ENCODE results near the gene DLGAP5.

The DLGAP5 gene

GRCh38 chr14:55233591-55233990 lies 42.2 kb upstream of the DLGAP5 start:
- no peaks in the 10 kb centered on the region for H3K79me2 ChIP-seq (ENCODE audit: low read length)
- no peak overlapping the region for H3K9ac ChIP-seq (ENCODE audit: low read length)
- H3K36me3 ChIP-seq (replicated peaks; ENCODE audit: low read depth, low read length): no peaks in the 10 kb centered on the region
- H3K27ac ChIP-seq (ENCODE audit: low read length): no peak overlapping the region
- no peaks in the 10 kb centered on the region for H3K9me3 ChIP-seq (ENCODE audit: insufficient read depth, low read length)
- H4K20me1 ChIP-seq (ENCODE audit: insufficient read depth, low read length): no peaks in the 10 kb centered on the region
- H3K4me2 ChIP-seq (ENCODE audit: low read length): no peak overlapping the region
- no peak for TF ChIP-seq EZH2phosphoT487 (IDR thresholded peaks at IDR 0.05; ENCODE audit: low read depth)
- TF ChIP-seq, protein P1, sequence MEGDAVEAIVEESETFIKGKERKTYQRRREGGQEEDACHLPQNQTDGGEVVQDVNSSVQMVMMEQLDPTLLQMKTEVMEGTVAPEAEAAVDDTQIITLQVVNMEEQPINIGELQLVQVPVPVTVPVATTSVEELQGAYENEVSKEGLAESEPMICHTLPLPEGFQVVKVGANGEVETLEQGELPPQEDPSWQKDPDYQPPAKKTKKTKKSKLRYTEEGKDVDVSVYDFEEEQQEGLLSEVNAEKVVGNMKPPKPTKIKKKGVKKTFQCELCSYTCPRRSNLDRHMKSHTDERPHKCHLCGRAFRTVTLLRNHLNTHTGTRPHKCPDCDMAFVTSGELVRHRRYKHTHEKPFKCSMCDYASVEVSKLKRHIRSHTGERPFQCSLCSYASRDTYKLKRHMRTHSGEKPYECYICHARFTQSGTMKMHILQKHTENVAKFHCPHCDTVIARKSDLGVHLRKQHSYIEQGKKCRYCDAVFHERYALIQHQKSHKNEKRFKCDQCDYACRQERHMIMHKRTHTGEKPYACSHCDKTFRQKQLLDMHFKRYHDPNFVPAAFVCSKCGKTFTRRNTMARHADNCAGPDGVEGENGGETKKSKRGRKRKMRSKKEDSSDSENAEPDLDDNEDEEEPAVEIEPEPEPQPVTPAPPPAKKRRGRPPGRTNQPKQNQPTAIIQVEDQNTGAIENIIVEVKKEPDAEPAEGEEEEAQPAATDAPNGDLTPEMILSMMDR (IDR thresholded peaks at IDR 0.05; ENCODE audit: low read depth, low read length): no peak
- no peak overlapping the region for H3K4me3 ChIP-seq (ENCODE audit: low read length)
- H3K27me3 ChIP-seq (ENCODE audit: low read depth, low read length): peaks cover 20% of the 10 kb centered on the region; the same call in 1 of the 2 replicates
- no peaks in the 10 kb centered on the region for H3K4me1 ChIP-seq (ENCODE audit: low read length)
- H2AFZ ChIP-seq (ENCODE audit: low read depth, low read length): no peak overlapping the region

DNA sequence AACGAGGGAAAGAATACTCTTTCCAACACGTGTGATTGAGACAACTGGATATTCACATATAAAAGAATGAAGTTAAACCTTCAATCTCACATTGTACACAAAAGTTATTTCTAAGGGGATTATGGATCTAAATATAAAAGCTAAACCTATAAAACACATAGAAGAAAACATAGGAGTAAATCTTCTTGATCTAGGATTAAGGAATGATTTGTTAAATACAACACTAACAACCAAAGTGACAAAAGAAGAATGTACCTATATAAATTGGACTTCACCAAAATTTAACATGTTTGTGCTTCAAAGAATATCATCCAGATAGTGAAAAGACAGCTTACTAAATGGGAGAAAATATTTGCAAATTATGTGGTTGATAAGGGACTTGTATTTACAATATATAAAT lies 36.9 kb upstream of the DLGAP5 start:
- no peak overlapping the region for H3K27ac ChIP-seq (ENCODE audit: low read length)
- TF ChIP-seq EZH2phosphoT487 (IDR thresholded peaks at IDR 0.05; ENCODE audit: low read depth): no peak
- TF ChIP-seq, protein P1 (IDR thresholded peaks at IDR 0.05; ENCODE audit: low read depth, low read length): no peak
- H3K79me2 ChIP-seq (ENCODE audit: low read length): no peaks in the 10 kb centered on the region
- no peak overlapping the region for H3K4me3 ChIP-seq (ENCODE audit: low read length)
- no peaks in the 10 kb centered on the region for H3K36me3 ChIP-seq (replicated peaks; ENCODE audit: low read depth, low read length)
- H3K4me1 ChIP-seq (ENCODE audit: low read length): no peaks in the 10 kb centered on the region
- H3K4me2 ChIP-seq (ENCODE audit: low read length): no peak overlapping the region
- H3K27me3 ChIP-seq (ENCODE audit: low read depth, low read length): 0 out of 2 replicates have a peak, but pooled peaks cover 10% of the 10 kb centered on the region
- no peak overlapping the region for H2AFZ ChIP-seq (ENCODE audit: low read depth, low read length)
- H3K9ac ChIP-seq (ENCODE audit: low read length): no peak overlapping the region
- H4K20me1 ChIP-seq (ENCODE audit: insufficient read depth, low read length): no peaks in the 10 kb centered on the region
- no peaks in the 10 kb centered on the region for H3K9me3 ChIP-seq (ENCODE audit: insufficient read depth, low read length)

DNA sequence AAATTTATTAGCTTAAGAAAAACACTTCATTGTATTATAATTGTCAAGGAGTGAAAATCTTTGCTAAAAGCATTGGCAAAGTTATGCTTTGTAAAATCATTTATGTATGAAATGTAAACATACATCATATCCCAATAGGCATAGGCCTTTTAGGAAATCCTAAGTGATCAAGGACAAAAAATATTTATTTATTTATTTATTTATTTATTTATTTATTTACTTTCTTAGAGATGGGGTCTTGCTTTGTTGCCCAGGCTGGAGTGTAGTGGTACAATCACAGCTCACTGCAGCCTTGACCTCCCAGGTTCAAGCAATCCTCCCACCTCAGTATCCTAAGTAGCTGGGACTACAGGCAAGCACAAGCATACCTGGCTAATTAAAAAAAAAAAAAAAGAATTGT lies 32.0 kb upstream of the DLGAP5 start:
- Histone ChIP-seq H2AFZ (ENCODE audit: low read depth, low read length) (no peak overlapping the region), H3K9me3 (ENCODE audit: insufficient read depth, low read length) (no peaks in the 10 kb centered on the region), H3K4me2 (ENCODE audit: low read length) (no peak overlapping the region), H3K79me2 (ENCODE audit: low read length) (no peaks in the 10 kb centered on the region), H4K20me1 (ENCODE audit: insufficient read depth, low read length) (no peaks in the 10 kb centered on the region), H3K4me1 (ENCODE audit: low read length) (no peaks in the 10 kb centered on the region), H3K27ac (ENCODE audit: low read length) (no peak overlapping the region), H3K36me3 (replicated peaks; ENCODE audit: low read depth, low read length) (no peaks in the 10 kb centered on the region), H3K27me3 (ENCODE audit: low read depth, low read length) (0 out of 2 replicates have a peak, but pooled peaks cover 3% of the 10 kb centered on the region), H3K4me3 (ENCODE audit: low read length) (no peak overlapping the region), H3K9ac (ENCODE audit: low read length) (no peak overlapping the region)
- TF ChIP-seq, protein P1 (IDR thresholded peaks at IDR 0.05; ENCODE audit: low read depth, low read length): no peak
- TF ChIP-seq EZH2phosphoT487 (IDR thresholded peaks at IDR 0.05; ENCODE audit: low read depth): no peak

- H3K36me3 ChIP-seq (replicated peaks; ENCODE audit: low read depth, low read length): no peaks in the 10 kb centered on the region
- H3K27ac ChIP-seq (ENCODE audit: low read length): no peak overlapping the region
- H3K9me3 ChIP-seq (ENCODE audit: insufficient read depth, low read length): no peaks in the 10 kb centered on the region
- H3K4me1 ChIP-seq (ENCODE audit: low read length): no peaks in the 10 kb centered on the region
- H3K79me2 ChIP-seq (ENCODE audit: low read length): no peaks in the 10 kb centered on the region
- no peak overlapping the region for H2AFZ ChIP-seq (ENCODE audit: low read depth, low read length)
- H3K9ac ChIP-seq (ENCODE audit: low read length): no peak overlapping the region
- 0 out of 2 replicates have a peak, but pooled peaks cover 3% of the 10 kb centered on the region for H3K27me3 ChIP-seq (ENCODE audit: low read depth, low read length)
- TF ChIP-seq EZH2phosphoT487 (IDR thresholded peaks at IDR 0.05; ENCODE audit: low read depth): no peak
- TF ChIP-seq, protein P1 (IDR thresholded peaks at IDR 0.05; ENCODE audit: low read depth, low read length): no peak
- no peak overlapping the region for H3K4me2 ChIP-seq (ENCODE audit: low read length)
- no peaks in the 10 kb centered on the region for H4K20me1 ChIP-seq (ENCODE audit: insufficient read depth, low read length)
- H3K4me3 ChIP-seq (ENCODE audit: low read length): no peak overlapping the region
Observed at GRCh38 chr14:55221968-55222367, 30.6 kb upstream of the DLGAP5 start.
